Stomach (tissue), 9 donors: ENCODE results near the gene IRF2. TPM values are rescaled to one million over a fixed set of nuclear protein-coding genes. Genes with fewer than 3 reads are reported as not detected.
"Not testable (repeated sequence)": the region's sequence is repeated elsewhere in the genome, so short reads cannot be mapped to it uniquely, and the experiment has no call there.

Experiments
- DNase-seq, 2 donors: peaks; one replicate each; pipeline versions ENCODE4 v3.0.0 to v3.0.0-alpha.2; 2013 to 2019
- H3K27ac ChIP-seq, 5 donors: fragments of 200-600 bp in 4 of 5; sonication (generic) in 4 of 5; one replicate each; pipeline ENCODE4 v1.5.1; 2013 to 2019; ENCODE audit warnings: mild to moderate bottlenecking in 1 of 5, moderate library complexity in 1 of 5
- H3K27me3 ChIP-seq, 3 donors: fragments of 200-600 bp; sonication (generic); one replicate each; pipeline ENCODE4 v1.5.1; 2017 to 2019; ENCODE audit warnings: mixed run types in 1 of 3
- H3K36me3 ChIP-seq, 4 donors: fragments of 200-600 bp; sonication (generic); 1 replicate in 3 of 4; 2 replicates in 1 of 4; pipeline ENCODE4 v1.5.1; 2016 to 2019
- H3K4me1 ChIP-seq, 4 donors: fragments of 200-600 bp; sonication (generic); one replicate each; pipeline ENCODE4 v1.5.1; 2016 to 2019
- H3K4me3 ChIP-seq, 4 donors: fragments of 200-600 bp; sonication (generic) in 3 of 4; one replicate each; pipeline ENCODE4 v1.5.1; 2016 to 2019; ENCODE audit warnings: mild to moderate bottlenecking in 1 of 4
- H3K9me3 ChIP-seq, 4 donors: fragments of 200-600 bp; sonication (generic); one replicate each; pipeline ENCODE4 v1.5.1; 2016 to 2019
- CTCF ChIP-seq, 7 experiments: fragments of 450-650 bp in 4 of 7; fragments of 200-600 bp in 3 of 7; sonication (generic) in 3 of 7; IDR thresholded peaks; one replicate each; pipeline ENCODE4 v1.5.1; 2016 to 2019; ENCODE audit warnings: antibody characterized with exemption in 7 of 7, control low read depth in 2 of 7, mild to moderate bottlenecking in 1 of 7
- EP300 ChIP-seq: sonication (generic); formaldehyde crosslinking; IDR thresholded peaks from one replicate; pipeline ENCODE4 v1.6.1; 2017; ENCODE audit warnings: antibody characterized with exemption
- POLR2A ChIP-seq, 4 donors: fragments of 450-650 bp; IDR thresholded peaks; one replicate each; pipeline ENCODE4 v1.6.1; 2016; ENCODE audit warnings: antibody characterized with exemption in 4 of 4, control low read depth in 2 of 4, mild to moderate bottlenecking in 1 of 4, moderate library complexity in 1 of 4
- POLR2AphosphoS5 ChIP-seq, 3 donors: sonication (generic); formaldehyde crosslinking; IDR thresholded peaks; one replicate each; pipeline ENCODE4 v1.6.1; 2016; ENCODE audit warnings: antibody characterized with exemption in 3 of 3
- WGBS, 5 donors: extraction: QIAGEN DNeasy Blood & Tissue Kit in 3 of 5; methylation state at CpG; one replicate each; pipeline versions ENCODE4 v1.1.5 to v1.1.7; 2013 to 2018; 5-methylcytosine and 5-hydroxymethylcytosine counted together
- intact Hi-C: fragments of 100-400 bp; cut with DNase I; formaldehyde crosslinking; loops from one replicate; pipeline ENCODE4 v1.15.1; 2023; ENCODE audit warnings: low total_unique reads
- polyA plus RNA-seq, 3 donors: library from polyadenylated mRNA; stranded (reverse); fragments of 200-250 nt; gene quantifications; one replicate each; pipeline ENCODE4 v1.2.3, GENCODE V29; 2013
- total RNA-seq, 5 donors: library from RNA; depleted of rRNA; stranded (reverse); fragments of >200 nt; gene quantifications; one replicate each; pipeline versions ENCODE4 v1.1.0 to v1.2.3, GENCODE V29; 2014 to 2016
- donor health status: healthy with polysubstance abuse.
- donor health status: Bipolar disorder and iron deficiency.
- donor health status: healthy.

Gene IRF2
- total and polyA plus RNA-seq, 8 donors = 5.5 to 253 (median 29.0) TPM

DNA sequence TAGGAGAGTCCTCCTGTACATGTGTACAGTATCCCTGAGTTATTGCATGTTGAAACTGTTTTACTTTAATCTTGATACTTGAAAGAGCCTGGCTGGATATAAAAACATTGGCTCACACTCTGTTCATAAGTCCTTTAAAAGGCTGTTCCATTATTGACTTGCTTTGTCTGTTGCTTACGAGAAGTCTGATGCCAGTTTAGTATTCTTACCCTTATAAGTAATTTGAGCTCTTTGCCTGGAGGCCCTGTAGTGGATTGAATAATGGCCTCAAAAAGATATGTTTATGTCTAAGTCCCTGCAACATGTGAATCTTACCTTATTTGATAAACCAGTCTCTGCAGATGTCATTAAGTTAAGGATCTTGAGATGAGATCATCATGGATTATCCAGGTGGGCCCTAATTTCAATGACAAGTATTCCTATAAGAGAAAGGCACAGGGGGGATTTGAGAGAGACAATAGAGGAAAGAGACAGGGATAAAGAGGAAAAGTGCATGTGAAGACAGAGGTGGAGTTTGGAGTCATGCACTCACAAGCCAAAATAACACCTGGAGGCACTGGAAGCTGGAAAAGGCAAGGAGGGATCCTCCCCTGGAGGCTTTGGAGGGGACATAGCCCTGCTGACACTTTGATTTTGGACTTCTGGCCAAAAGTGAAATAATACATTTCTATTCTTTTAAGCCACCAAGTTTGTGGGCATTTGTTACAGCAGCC lies 98.1 kb downstream of the IRF2 start:
- no peak for DNase-seq
- H3K27ac ChIP-seq = peak overlapping the region in 1 of 5 donors; percentile 26

GRCh38 chr4:184375623-184376022 lies 98.7 kb downstream of the IRF2 start:
- intact Hi-C loops, H3K9me3 ChIP-seq, DNase-seq, H3K27me3 ChIP-seq, H3K36me3 ChIP-seq, H3K4me3 ChIP-seq: not testable (repeated sequence)
- Histone ChIP-seq H3K4me1 (peaks cover under 1 to 15% (median 2%) of the 10 kb centered on the region in 4 donors), H3K27ac (peak overlapping the region in 1 of 5 donors; percentile 26)
- 91 to 98% (median 93%) methylated on average over 3 of the region's 3 CpGs for WGBS, 5 donors

More for the DNA sequence above, 98.1 kb downstream of the IRF2 start:
- Histone ChIP-seq H3K4me1 (peaks cover 7 to 15% (median 9%) of the 10 kb centered on the region in 4 donors), H3K27me3 (no peaks in the 10 kb centered on the region), H3K36me3 (no peaks in the 10 kb centered on the region), H3K9me3 (no peaks in the 10 kb centered on the region), H3K4me3 (no peak overlapping the region)
- intact Hi-C loops = no loop called here
- 42 to 67% (median 63%) methylated on average over 1 of the region's 1 CpG for WGBS, 5 donors
- TF ChIP-seq EP300 = no peak

DNA sequence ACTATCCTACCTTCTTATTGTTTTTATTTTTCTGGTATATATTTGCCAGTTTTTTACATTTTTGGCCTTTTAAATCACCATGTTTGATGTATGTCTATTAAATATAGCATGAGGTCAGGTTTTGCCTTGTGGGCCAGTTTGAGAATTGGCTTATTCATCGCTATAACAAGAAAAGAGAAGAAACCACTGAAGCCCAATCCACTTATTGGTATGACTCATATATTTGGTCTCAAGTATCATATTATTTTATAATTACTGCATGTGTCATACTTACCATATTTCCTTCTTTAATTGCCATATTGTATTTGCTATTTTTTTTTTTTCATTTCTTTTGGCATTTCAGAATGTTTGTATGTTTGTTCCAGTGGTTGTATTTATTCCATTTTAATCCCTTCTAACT lies 99.3 kb downstream of the IRF2 start:
- H3K27me3 ChIP-seq = no peaks in the 10 kb centered on the region
- no peak overlapping the region for H3K27ac ChIP-seq
- no peak overlapping the region for H3K4me3 ChIP-seq
- H3K9me3 ChIP-seq = no peaks in the 10 kb centered on the region
- peaks cover 0 to 13% (median 0%) of the 10 kb centered on the region in 4 donors for H3K4me1 ChIP-seq
- no peak for DNase-seq
- 85 to 91% (median 87%) methylated on average over 1 of the region's 1 CpG for WGBS, 5 donors
- TF ChIP-seq EP300 (no peak), POLR2A (IDR thresholded peaks at IDR 0.05) (no peak), CTCF (IDR thresholded peaks at IDR 0.05) (no peak), POLR2AphosphoS5 (IDR thresholded peaks at IDR 0.05) (no peak)
- H3K36me3 ChIP-seq = no peaks in the 10 kb centered on the region
- intact Hi-C loops = no loop called here

DNA sequence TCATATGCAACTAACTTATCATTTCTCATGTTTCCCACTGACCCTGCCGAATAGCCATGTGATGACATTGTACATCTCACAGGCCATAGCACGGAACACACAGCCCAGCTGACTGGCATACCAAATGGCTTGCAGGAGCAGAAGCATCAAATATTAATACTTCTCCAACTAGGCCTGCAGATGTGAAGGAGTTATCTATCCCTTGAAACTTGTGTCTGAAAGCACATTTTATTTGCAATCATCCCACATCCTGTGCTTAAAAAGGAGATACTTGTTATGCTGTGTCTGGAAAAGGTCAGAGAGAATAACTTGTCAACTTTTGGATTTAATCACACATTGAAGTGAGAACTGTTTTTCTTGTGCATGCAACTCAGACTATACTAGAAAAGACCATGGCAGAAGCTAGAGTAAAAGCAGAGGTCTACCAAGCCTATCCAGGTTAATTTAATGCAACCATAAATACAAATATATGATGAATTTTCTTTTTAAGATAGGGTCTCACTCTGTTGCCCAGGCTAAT lies 100.4 kb downstream of the IRF2 start:
- intact Hi-C loops = no loop called here
- TF ChIP-seq EP300 = no peak
- TF ChIP-seq CTCF (IDR thresholded peaks at IDR 0.05) = no peak
- no peak for TF ChIP-seq POLR2A (IDR thresholded peaks at IDR 0.05)
- TF ChIP-seq POLR2AphosphoS5 (IDR thresholded peaks at IDR 0.05) = no peak
- WGBS, 5 donors = 83 to 97% (median 97%) methylated on average over 2 of the region's 2 CpGs
- no peaks in the 10 kb centered on the region for H3K9me3 ChIP-seq
- no peaks in the 10 kb centered on the region for H3K27me3 ChIP-seq
- no peak overlapping the region for H3K27ac ChIP-seq
- DNase-seq = no peak
- H3K4me1 ChIP-seq = peaks cover 0 to 13% (median 0%) of the 10 kb centered on the region in 4 donors
- no peak overlapping the region for H3K4me3 ChIP-seq
- H3K36me3 ChIP-seq = no peaks in the 10 kb centered on the region

GRCh38 chr4:184371390-184371787 lies 103.0 kb downstream of the IRF2 start:
- H3K9me3 ChIP-seq = no peaks in the 10 kb centered on the region
- no peak overlapping the region for H3K4me3 ChIP-seq
- H3K36me3 ChIP-seq = no peaks in the 10 kb centered on the region
- no peaks in the 10 kb centered on the region for H3K27me3 ChIP-seq
- no peak for DNase-seq
- peak overlapping the region in 2 of 5 donors; percentile 27 to 66 for H3K27ac ChIP-seq
- H3K4me1 ChIP-seq = peaks cover 0 to 21% (median 0%) of the 10 kb centered on the region in 4 donors
- WGBS, 5 donors = 50 to 83% (median 79%) methylated on average over 12 of the region's 12 CpGs
- intact Hi-C loops = no loop called here
- no peak for TF ChIP-seq CTCF (IDR thresholded peaks at IDR 0.05)
- TF ChIP-seq EP300 = no peak
- TF ChIP-seq POLR2AphosphoS5 (IDR thresholded peaks at IDR 0.05) = no peak
- TF ChIP-seq POLR2A (IDR thresholded peaks at IDR 0.05) = no peak
